OCI-LY7 (cell line): ENCODE results near the gene YY1AP1. TPM values are rescaled to one million over a fixed set of nuclear protein-coding genes. Genes with fewer than 3 reads are reported as not detected.
"Not testable (repeated sequence)": the region's sequence is repeated elsewhere in the genome, so short reads cannot be mapped to it uniquely, and the experiment has no call there.

Experiments used
- BruUV-seq: library from RNA; stranded (reverse); fragments of 400-500 nt; replicated peaks from 2 replicates; lab custom pipeline; 2021; lab: Mats Ljungman, UMichigan
- CTCF ChIA-PET: fragments of 300-600 bp; sonication (Branson Sonifier 250); formaldehyde crosslinking; loops from one replicate; lab custom pipeline; 2022; ENCODE audit warnings: antibody characterized with exemption; ENCODE audit not compliant: unreplicated experiment; lab: Charles Lee
- POLR2A ChIA-PET: fragments of 300-600 bp; sonication (Branson Sonifier 250); formaldehyde crosslinking; loops from one replicate; lab custom pipeline; 2022; ENCODE audit warnings: antibody characterized with exemption; lab: Charles Lee
- DNase-seq: peaks from one replicate; pipeline ENCODE4 v3.0.0-alpha.2; 2015; ENCODE audit warnings: low spot score
- H2AFZ ChIP-seq: fragments of 200-600 bp; sonication (generic), shearing (Covaris generic); 2 replicates; pipeline ENCODE4 v1.6.1; 2014; ENCODE audit warnings: mild to moderate bottlenecking, antibody characterized with exemption, low read length, moderate library complexity
- H3K27ac ChIP-seq: fragments of 200-600 bp; sonication (generic); 2 replicates; pipeline ENCODE4 v1.5.1; 2014; ENCODE audit warnings: mixed run types, low read depth, mild to moderate bottlenecking, moderate library complexity, low read length, inconsistent platforms; ENCODE audit not compliant: poor library complexity, severe bottlenecking
- H3K36me3 ChIP-seq: fragments of 200-600 bp; sonication (generic); 2 replicates; pipeline ENCODE4 v1.6.1; 2014; ENCODE audit warnings: mild to moderate bottlenecking, antibody characterized with exemption, low read length, moderate library complexity, mixed read lengths; ENCODE audit not compliant: insufficient read depth
- H3K4me1 ChIP-seq: fragments of 200-600 bp; sonication (generic); 2 replicates; pipeline ENCODE4 v1.5.1; 2014; ENCODE audit warnings: mild to moderate bottlenecking, low read length; ENCODE audit not compliant: insufficient read depth, poor library complexity, severe bottlenecking
- H3K4me2 ChIP-seq: fragments of 200-600 bp; sonication (generic); 2 replicates; pipeline ENCODE4 v1.6.1; 2014; ENCODE audit warnings: mild to moderate bottlenecking, low read length
- H3K4me3 ChIP-seq: fragments of 200-600 bp; sonication (generic); 2 replicates; pipeline ENCODE4 v1.5.1; 2014; ENCODE audit warnings: mild to moderate bottlenecking, low read depth, low read length; ENCODE audit not compliant: poor library complexity, severe bottlenecking
- H3K79me2 ChIP-seq: fragments of 200-600 bp; sonication (generic); 2 replicates; pipeline ENCODE4 v1.6.1; 2016; ENCODE audit warnings: low read depth, mild to moderate bottlenecking, low read length, moderate library complexity, mixed read lengths; ENCODE audit not compliant: insufficient read depth
- H3K9me2 ChIP-seq: fragments of 200-600 bp; sonication (generic); 2 replicates; pipeline ENCODE4 v1.6.1; 2016; ENCODE audit warnings: mild to moderate bottlenecking, low read length, mixed read lengths; ENCODE audit not compliant: insufficient read depth
- H3K9me3 ChIP-seq: fragments of 200-600 bp; sonication (generic); 2 replicates; pipeline ENCODE4 v1.6.1; 2014; ENCODE audit warnings: mild to moderate bottlenecking, mixed run types, low read length, mixed read lengths
- H4K20me1 ChIP-seq: fragments of 200-600 bp; sonication (generic); 2 replicates; pipeline ENCODE4 v1.6.1; 2014; ENCODE audit warnings: mild to moderate bottlenecking, antibody characterized with exemption, low read length, moderate library complexity, mixed read lengths; ENCODE audit not compliant: insufficient read depth
- EZH2phosphoT487 ChIP-seq: fragments of 200-600 bp; sonication (generic); IDR thresholded peaks from 2 replicates; pipeline ENCODE4 v1.6.1; 2018; ENCODE audit warnings: low read depth, borderline replicate concordance, mild to moderate bottlenecking, mixed run types, antibody characterized with exemption, low read length, moderate library complexity, mixed read lengths
- intact Hi-C: fragments of 100-400 bp; cut with micrococcal nuclease; formaldehyde crosslinking; loops from one replicate; pipeline ENCODE4 v1.10.0; 2022; ENCODE audit not compliant: unreplicated experiment
- total RNA-seq, 2 experiments: library from RNA; depleted of rRNA in 1 of 2; stranded (reverse); fragments of >200 nt in 1 of 2; shearing (Covaris generic) in 1 of 2; gene quantifications; 2 replicates each; pipeline ENCODE4 v1.2.3, GENCODE V29; 2014 to 2022
- TF ChIP-seq, protein P1 (sequence below): fragments of 200-600 bp; sonication (generic); conservative IDR thresholded peaks from 2 replicates; pipeline ENCODE4 v1.5.1; 2014; ENCODE audit warnings: mild to moderate bottlenecking, antibody characterized with exemption, low read length, moderate library complexity, mixed read lengths

Gene YY1AP1
- total RNA-seq, 2 experiments from 2014 or later = 76.0 to 84.6 TPM

DNA sequence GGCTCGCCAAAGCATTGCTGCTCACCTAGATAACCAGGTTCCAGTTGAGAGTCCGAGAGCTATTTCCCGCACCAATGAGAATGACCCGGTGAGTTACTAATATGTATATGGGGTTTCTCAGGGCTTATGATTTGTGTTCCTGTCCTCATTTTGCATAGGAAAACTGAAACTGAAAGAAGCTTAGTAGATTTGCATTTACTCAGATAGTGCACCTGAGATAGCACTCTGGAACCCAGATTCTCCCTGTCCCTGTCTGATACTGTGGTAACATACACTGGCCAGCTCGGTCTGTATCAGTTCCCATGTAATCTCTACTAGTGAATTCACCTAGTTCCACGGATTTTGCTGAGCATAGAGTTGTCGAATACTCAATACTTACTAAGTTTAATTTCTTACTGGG lies 28.5 kb upstream of the YY1AP1 start:
- TF ChIP-seq, protein P1, sequence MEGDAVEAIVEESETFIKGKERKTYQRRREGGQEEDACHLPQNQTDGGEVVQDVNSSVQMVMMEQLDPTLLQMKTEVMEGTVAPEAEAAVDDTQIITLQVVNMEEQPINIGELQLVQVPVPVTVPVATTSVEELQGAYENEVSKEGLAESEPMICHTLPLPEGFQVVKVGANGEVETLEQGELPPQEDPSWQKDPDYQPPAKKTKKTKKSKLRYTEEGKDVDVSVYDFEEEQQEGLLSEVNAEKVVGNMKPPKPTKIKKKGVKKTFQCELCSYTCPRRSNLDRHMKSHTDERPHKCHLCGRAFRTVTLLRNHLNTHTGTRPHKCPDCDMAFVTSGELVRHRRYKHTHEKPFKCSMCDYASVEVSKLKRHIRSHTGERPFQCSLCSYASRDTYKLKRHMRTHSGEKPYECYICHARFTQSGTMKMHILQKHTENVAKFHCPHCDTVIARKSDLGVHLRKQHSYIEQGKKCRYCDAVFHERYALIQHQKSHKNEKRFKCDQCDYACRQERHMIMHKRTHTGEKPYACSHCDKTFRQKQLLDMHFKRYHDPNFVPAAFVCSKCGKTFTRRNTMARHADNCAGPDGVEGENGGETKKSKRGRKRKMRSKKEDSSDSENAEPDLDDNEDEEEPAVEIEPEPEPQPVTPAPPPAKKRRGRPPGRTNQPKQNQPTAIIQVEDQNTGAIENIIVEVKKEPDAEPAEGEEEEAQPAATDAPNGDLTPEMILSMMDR = no peak
- no peak for TF ChIP-seq EZH2phosphoT487
- DNase-seq = peak; percentile 16
- POLR2A ChIA-PET = interaction anchor here (0.7 kb wide), 1 partner anchor 366 kb away, joined by 10 read pairs; no protein-coding TSS in a partner anchor
- Histone ChIP-seq H3K9me2 (no peaks in the 10 kb centered on the region), H4K20me1 (no peaks in the 10 kb centered on the region), H3K36me3 (peaks cover 86% of the 10 kb centered on the region), H3K9me3 (no peaks in the 10 kb centered on the region), H3K79me2 (peaks cover 24% of the 10 kb centered on the region), H3K4me2 (peak overlapping the region; percentile 0; the same call in 1 of the 2 replicates), H2AFZ (no peak overlapping the region), H3K27ac (no peak overlapping the region), H3K4me1 (peaks cover 9% of the 10 kb centered on the region), H3K4me3 (no peak overlapping the region)
- CTCF ChIA-PET = no interaction called here
- BruUV-seq = no TSS peak
- intact Hi-C loops = no loop called here

DNA sequence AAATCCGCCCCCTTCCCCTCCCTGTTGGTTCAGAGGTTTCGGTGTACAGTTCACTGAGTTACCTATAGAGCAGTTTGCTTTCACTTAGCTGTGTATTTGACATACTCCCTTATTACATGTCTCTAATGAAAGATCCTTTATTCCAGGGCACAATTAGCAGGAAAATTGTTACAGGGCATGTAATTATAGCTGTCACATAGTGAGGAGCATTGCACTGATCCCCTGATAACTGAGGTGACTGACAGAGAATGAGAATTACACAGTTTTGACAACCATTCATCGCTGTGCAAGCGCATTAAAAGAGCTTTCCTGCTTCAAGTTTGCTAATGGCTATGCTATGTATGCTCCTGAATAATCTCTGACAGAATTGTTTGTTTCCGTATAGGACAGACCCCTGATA lies 27.2 kb upstream of the YY1AP1 start:
- no peak overlapping the region for H2AFZ ChIP-seq
- intact Hi-C loops = no loop called here
- H3K9me3 ChIP-seq = no peaks in the 10 kb centered on the region
- H3K9me2 ChIP-seq = no peaks in the 10 kb centered on the region
- peaks cover 24% of the 10 kb centered on the region for H3K79me2 ChIP-seq
- H3K27ac ChIP-seq = no peak overlapping the region
- H3K4me3 ChIP-seq = no peak overlapping the region
- peaks cover 9% of the 10 kb centered on the region for H3K4me1 ChIP-seq
- no peak for DNase-seq
- CTCF ChIA-PET = no interaction called here
- BruUV-seq = no TSS peak
- H3K4me2 ChIP-seq = no peak overlapping the region
- POLR2A ChIA-PET = interaction anchor here (0.6 kb wide), 2 partner anchors 48 to 212 kb away, joined by 3 read pairs; no protein-coding TSS in a partner anchor
- peaks cover 85% of the 10 kb centered on the region for H3K36me3 ChIP-seq
- no peak for TF ChIP-seq EZH2phosphoT487
- TF ChIP-seq, protein P1 = no peak
- H4K20me1 ChIP-seq = no peaks in the 10 kb centered on the region

DNA sequence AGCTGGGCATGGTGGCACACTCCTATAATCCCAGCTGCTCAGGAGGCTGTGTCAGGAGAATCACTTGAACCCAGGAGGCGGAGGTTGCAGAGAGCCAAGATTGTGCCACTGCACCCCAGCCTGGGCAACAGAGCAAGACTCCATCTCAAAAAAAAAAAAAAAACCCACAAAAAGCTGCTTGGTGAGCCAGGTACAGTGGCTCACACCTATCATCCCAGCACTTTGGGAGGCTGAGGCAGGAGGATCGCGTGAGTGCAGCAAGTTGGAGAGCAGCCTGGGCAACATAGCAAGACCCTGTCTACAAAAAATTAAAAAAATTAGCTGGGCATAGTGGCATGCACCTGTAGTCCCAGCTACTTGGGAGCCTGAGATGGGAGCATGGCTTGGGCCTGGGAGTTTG lies 26.5 kb upstream of the YY1AP1 start:
- H3K4me2 ChIP-seq, H3K4me1 ChIP-seq, intact Hi-C loops, DNase-seq, CTCF ChIA-PET, H3K27ac ChIP-seq, H2AFZ ChIP-seq, BruUV-seq, H3K9me2 ChIP-seq, H4K20me1 ChIP-seq, H3K9me3 ChIP-seq, H3K4me3 ChIP-seq: not testable (repeated sequence)
- peaks cover 24% of the 10 kb centered on the region for H3K79me2 ChIP-seq
- POLR2A ChIA-PET = interaction anchor here (0.6 kb wide), 1 partner anchor 49 kb away, joined by 3 read pairs; no protein-coding TSS in a partner anchor
- H3K36me3 ChIP-seq = peaks cover 85% of the 10 kb centered on the region
